Epithelial cell of esophagus (primary cell): ENCODE data around the gene DCLRE1B.
A peak's percentile ranks its signal among the peaks of the same experiment; 100 is the strongest.

Source experiments
- DNase-seq: peaks from one replicate; pipeline ENCODE4 v3.0.0; 2010; ENCODE audit warnings: low read depth
- H3K4me3 ChIP-seq: 2 replicates; pipeline ENCODE4 v1.5.1; 2011; ENCODE audit warnings: mild to moderate bottlenecking, low read length, control low read depth
- CTCF ChIP-seq: IDR thresholded peaks from 2 replicates; pipeline ENCODE4 v1.5.1; 2011; ENCODE audit warnings: low read depth, mild to moderate bottlenecking, low read length, control low read depth, inconsistent platforms; ENCODE audit not compliant: insufficient read depth; ENCODE audit errors: missing control alignments

The DCLRE1B gene

GRCh38 chr1:113872219-113872935, 32.7 kb upstream of the DCLRE1B start:
- no peak for TF ChIP-seq CTCF
- DNase-seq, result peak; percentile 35
- H3K4me3 ChIP-seq, result no peak overlapping the region

- TF ChIP-seq CTCF, result peak; percentile 50
- peak; percentile 83 for DNase-seq
- H3K4me3 ChIP-seq, result no peak overlapping the region
These were observed 30.9 kb upstream of the DCLRE1B start for GRCh38 chr1:113874012-113874879.

- no peak for DNase-seq
- TF ChIP-seq CTCF, result no peak
- H3K4me3 ChIP-seq, result no peak overlapping the region
These were observed 29.4 kb upstream of the DCLRE1B start for GRCh38 chr1:113875714-113876113.

GRCh38 chr1:113876176-113876575, 28.9 kb upstream of the DCLRE1B start:
- H3K4me3 ChIP-seq, result no peak overlapping the region
- TF ChIP-seq CTCF, result no peak
- DNase-seq, result no peak

- DNase-seq, result no peak
- no peak for TF ChIP-seq CTCF
- H3K4me3 ChIP-seq, result no peak overlapping the region
These were observed 25.4 kb upstream of the DCLRE1B start for GRCh38 chr1:113879739-113880038.

GRCh38 chr1:113881661-113882060, 23.5 kb upstream of the DCLRE1B start:
- TF ChIP-seq CTCF, result no peak
- DNase-seq, result no peak
- no peak overlapping the region for H3K4me3 ChIP-seq
